LNCaP clone FGC (cell line): ENCODE results near the gene SYT7.

Experiments used
- DNase-seq: peaks from one replicate; pipeline ENCODE4 v3.0.0-alpha.2; 2011; ENCODE audit warnings: low read depth
- H3K4me3 ChIP-seq: 2 replicates; pipeline ENCODE4 v1.5.1; 2011; ENCODE audit warnings: mild to moderate bottlenecking, low read depth, low read length, control low read depth
- CTCF ChIP-seq: IDR thresholded peaks from 2 replicates; pipeline ENCODE4 v1.5.1; 2012; ENCODE audit warnings: mild to moderate bottlenecking; ENCODE audit not compliant: control insufficient read depth, insufficient read depth; ENCODE audit errors: extremely low read depth

The SYT7 gene

GRCh38 chr11:61569701-61570100 is 11.2 kb downstream of the SYT7 start:
- DNase-seq: no peak
- H3K4me3 ChIP-seq: no peak overlapping the region
- no peak for TF ChIP-seq CTCF

- no peak for DNase-seq
- H3K4me3 ChIP-seq: no peak overlapping the region
- TF ChIP-seq CTCF: no peak
Measured at GRCh38 chr11:61569018-61569417, 11.9 kb downstream of the SYT7 start.

GRCh38 chr11:61567286-61568061 is 13.4 kb downstream of the SYT7 start:
- peak; percentile 95 for TF ChIP-seq CTCF
- no peak overlapping the region for H3K4me3 ChIP-seq
- peak; percentile 59 for DNase-seq

- TF ChIP-seq CTCF: no peak
- no peak overlapping the region for H3K4me3 ChIP-seq
Measured at GRCh38 chr11:61564936-61565696, 15.8 kb downstream of the SYT7 start.

GRCh38 chr11:61560751-61561150 is 20.1 kb downstream of the SYT7 start:
- no peak overlapping the region for H3K4me3 ChIP-seq
- TF ChIP-seq CTCF: no peak
- DNase-seq: no peak

More at GRCh38 chr11:61564936-61565696, 15.8 kb downstream of the SYT7 start:
- no peak for DNase-seq

GRCh38 chr11:61556621-61557020 is 24.3 kb downstream of the SYT7 start:
- no peak overlapping the region for H3K4me3 ChIP-seq
- no peak for TF ChIP-seq CTCF
- no peak for DNase-seq
